Stimulated activated memory B cell treated with anti-CD40 and anti-IgM and Interleukin-4, amounts not matched to agents 10 μg/mL and 1 μg/mL and 100 μg/mL, for 72 hours (primary cell): ENCODE measurements around the gene TRAF3IP1.
A peak's percentile ranks its signal among the peaks of the same experiment; 100 is the strongest.

ENCODE experiments used
- ATAC-seq: fragments of 150-1000 bp; cut with Tn5 transposase; 2 replicates; pipeline ENCODE4 v1.10.0; 2021
- H3K27ac Mint-ChIP-seq: one replicate; pipeline ENCODE4 v1.8.0; 2022; ENCODE audit warnings: mild to moderate bottlenecking, mixed read lengths
- H3K27me3 Mint-ChIP-seq: one replicate; pipeline ENCODE4 v1.8.0; 2022; ENCODE audit warnings: mixed read lengths
- H3K36me3 Mint-ChIP-seq: one replicate; pipeline ENCODE4 v1.8.0; 2022; ENCODE audit warnings: mixed read lengths
- H3K4me1 Mint-ChIP-seq: one replicate; pipeline ENCODE4 v1.8.0; 2022; ENCODE audit warnings: mixed read lengths
- H3K4me3 Mint-ChIP-seq: one replicate; pipeline ENCODE4 v1.8.0; 2022; ENCODE audit warnings: mild to moderate bottlenecking, moderate library complexity, mixed read lengths
- H3K9me3 Mint-ChIP-seq: one replicate; pipeline ENCODE4 v1.8.0; 2022; ENCODE audit warnings: mixed read lengths

The TRAF3IP1 gene

GRCh38 chr2:238423561-238424312, 103.4 kb downstream of the TRAF3IP1 start:
- H3K36me3 Mint-ChIP-seq: peaks cover 8% of the 10 kb centered on the region
- no peak overlapping the region for H3K4me3 Mint-ChIP-seq
- no peaks in the 10 kb centered on the region for H3K27me3 Mint-ChIP-seq

GRCh38 chr2:238424313-238424700, 104.0 kb downstream of the TRAF3IP1 start:
- no peak for ATAC-seq
- Mint-ChIP-seq H3K27ac (no peak overlapping the region), H3K4me3 (no peak overlapping the region), H3K9me3 (no peaks in the 10 kb centered on the region), H3K36me3 (peaks cover 8% of the 10 kb centered on the region), H3K27me3 (no peaks in the 10 kb centered on the region), H3K4me1 (peaks cover 19% of the 10 kb centered on the region)

More at GRCh38 chr2:238423561-238424312, 103.4 kb downstream of the TRAF3IP1 start:
- no peak for ATAC-seq
- Mint-ChIP-seq H3K9me3 (no peaks in the 10 kb centered on the region), H3K27ac (no peak overlapping the region), H3K4me1 (peaks cover 19% of the 10 kb centered on the region)

GRCh38 chr2:238425505-238425978, 105.2 kb downstream of the TRAF3IP1 start:
- Mint-ChIP-seq H3K27me3 (no peaks in the 10 kb centered on the region), H3K9me3 (no peaks in the 10 kb centered on the region), H3K4me3 (no peak overlapping the region), H3K4me1 (peaks cover 27% of the 10 kb centered on the region), H3K36me3 (peaks cover 8% of the 10 kb centered on the region), H3K27ac (peak overlapping the region; percentile 88)
- no peak for ATAC-seq

GRCh38 chr2:238425979-238426567, 105.8 kb downstream of the TRAF3IP1 start:
- no peaks in the 10 kb centered on the region for H3K27me3 Mint-ChIP-seq
- peak; percentile 13 for ATAC-seq
- peak overlapping the region; percentile 89 for H3K4me3 Mint-ChIP-seq
- peaks cover 30% of the 10 kb centered on the region for H3K4me1 Mint-ChIP-seq
- peak overlapping the region; percentile 88 for H3K27ac Mint-ChIP-seq
- H3K9me3 Mint-ChIP-seq: no peaks in the 10 kb centered on the region
- peaks cover 10% of the 10 kb centered on the region for H3K36me3 Mint-ChIP-seq

- no peaks in the 10 kb centered on the region for H3K27me3 Mint-ChIP-seq
- no peaks in the 10 kb centered on the region for H3K9me3 Mint-ChIP-seq
- peaks cover 37% of the 10 kb centered on the region for H3K4me1 Mint-ChIP-seq
- H3K36me3 Mint-ChIP-seq: peaks cover 16% of the 10 kb centered on the region
- H3K27ac Mint-ChIP-seq: peak within 1 kb of the TSS; percentile 88
- peak within 1 kb of the TSS; percentile 89 for H3K4me3 Mint-ChIP-seq
- peak; percentile 90 for ATAC-seq
Measured at GRCh38 chr2:238426568-238427434, 106.5 kb downstream of the TRAF3IP1 start, which contains the start of gene ASB1. Gene ASB1 (plus strand): TSS chr2:238426927. CDS start chr2:238427071, 144 bp downstream.

- no peaks in the 10 kb centered on the region for H3K27me3 Mint-ChIP-seq
- H3K36me3 Mint-ChIP-seq: peaks cover 16% of the 10 kb centered on the region
- peaks cover 45% of the 10 kb centered on the region for H3K4me1 Mint-ChIP-seq
- peak; percentile 1 for ATAC-seq
- no peaks in the 10 kb centered on the region for H3K9me3 Mint-ChIP-seq
- H3K4me3 Mint-ChIP-seq: peak overlapping the region; percentile 89
- H3K27ac Mint-ChIP-seq: peak overlapping the region; percentile 88
Measured at GRCh38 chr2:238427435-238428162, 107.3 kb downstream of the TRAF3IP1 start.

- no peak for ATAC-seq
- H3K9me3 Mint-ChIP-seq: no peaks in the 10 kb centered on the region
- H3K27ac Mint-ChIP-seq: no peak overlapping the region
- no peaks in the 10 kb centered on the region for H3K27me3 Mint-ChIP-seq
- H3K36me3 Mint-ChIP-seq: peaks cover 27% of the 10 kb centered on the region
- peaks cover 52% of the 10 kb centered on the region for H3K4me1 Mint-ChIP-seq
- no peak overlapping the region for H3K4me3 Mint-ChIP-seq
Measured at GRCh38 chr2:238428866-238429265, 108.5 kb downstream of the TRAF3IP1 start.

- ATAC-seq: no peak
- Mint-ChIP-seq H3K9me3 (no peaks in the 10 kb centered on the region), H3K36me3 (peaks cover 37% of the 10 kb centered on the region), H3K27ac (no peak overlapping the region), H3K4me3 (no peak overlapping the region), H3K4me1 (peaks cover 52% of the 10 kb centered on the region), H3K27me3 (no peaks in the 10 kb centered on the region)
Measured at GRCh38 chr2:238430781-238431180, 110.5 kb downstream of the TRAF3IP1 start.

GRCh38 chr2:238431456-238431855, 111.1 kb downstream of the TRAF3IP1 start:
- Mint-ChIP-seq H3K36me3 (peaks cover 43% of the 10 kb centered on the region), H3K9me3 (no peaks in the 10 kb centered on the region), H3K4me1 (peaks cover 52% of the 10 kb centered on the region), H3K27ac (no peak overlapping the region), H3K27me3 (no peaks in the 10 kb centered on the region), H3K4me3 (no peak overlapping the region)
- ATAC-seq: no peak

- no peaks in the 10 kb centered on the region for H3K9me3 Mint-ChIP-seq
- H3K27ac Mint-ChIP-seq: no peak overlapping the region
- H3K4me3 Mint-ChIP-seq: no peak overlapping the region
- no peaks in the 10 kb centered on the region for H3K27me3 Mint-ChIP-seq
- H3K4me1 Mint-ChIP-seq: peaks cover 48% of the 10 kb centered on the region
- ATAC-seq: no peak
- peaks cover 58% of the 10 kb centered on the region for H3K36me3 Mint-ChIP-seq
Measured at GRCh38 chr2:238433300-238433915, 113.1 kb downstream of the TRAF3IP1 start.

- Mint-ChIP-seq H3K27me3 (no peaks in the 10 kb centered on the region), H3K9me3 (no peaks in the 10 kb centered on the region), H3K27ac (no peak overlapping the region), H3K4me1 (peaks cover 54% of the 10 kb centered on the region), H3K36me3 (peaks cover 66% of the 10 kb centered on the region), H3K4me3 (no peak overlapping the region)
- no peak for ATAC-seq
Measured at GRCh38 chr2:238433941-238434845, 113.9 kb downstream of the TRAF3IP1 start.

GRCh38 chr2:238434846-238435751, 114.8 kb downstream of the TRAF3IP1 start:
- no peaks in the 10 kb centered on the region for H3K27me3 Mint-ChIP-seq
- H3K36me3 Mint-ChIP-seq: peaks cover 71% of the 10 kb centered on the region
- no peak for ATAC-seq
- H3K4me3 Mint-ChIP-seq: no peak overlapping the region
- no peaks in the 10 kb centered on the region for H3K9me3 Mint-ChIP-seq
- H3K27ac Mint-ChIP-seq: no peak overlapping the region
- peaks cover 58% of the 10 kb centered on the region for H3K4me1 Mint-ChIP-seq

- no peaks in the 10 kb centered on the region for H3K9me3 Mint-ChIP-seq
- H3K36me3 Mint-ChIP-seq: peaks cover 71% of the 10 kb centered on the region
- H3K27ac Mint-ChIP-seq: no peak overlapping the region
- peaks cover 59% of the 10 kb centered on the region for H3K4me1 Mint-ChIP-seq
- no peaks in the 10 kb centered on the region for H3K27me3 Mint-ChIP-seq
- H3K4me3 Mint-ChIP-seq: no peak overlapping the region
- ATAC-seq: no peak
Measured at GRCh38 chr2:238435752-238436096, 115.4 kb downstream of the TRAF3IP1 start.
